Naive thymus-derived CD8-positive, alpha-beta T cell (primary cell): Measurements from ENCODE around the gene CTNNBIP1. TPM values are rescaled to one million over a fixed set of nuclear protein-coding genes. Genes with fewer than 3 reads are reported as not detected.

Experiments used
- ATAC-seq, 2 donors: fragments of 150-1000 bp; cut with Tn5 transposase in 1 of 2; sonication (Bioruptor Pico), chemical (Tn5 transposase) in 1 of 2; 1 replicate in 1 of 2; 2 replicates in 1 of 2; pipeline ENCODE4 v1.10.0; 2021; ENCODE audit warnings: mild to moderate bottlenecking in 2 of 2, moderate library complexity in 2 of 2
- POLR2A ChIA-PET: fragments of 350-600 bp; sonication (Branson Sonifier 250); formaldehyde crosslinking; loops from one replicate; lab custom pipeline; 2021; ENCODE audit warnings: antibody characterized with exemption; lab: Charles Lee
- DNase-seq, 10 donors: peaks; one replicate each; pipeline versions ENCODE4 v3.0.0 to v3.0.0-alpha.2; 2020 to 2022
- H3K27ac Mint-ChIP-seq, 10 donors: one replicate each; pipeline ENCODE4 v1.8.0; 2020 to 2022; ENCODE audit warnings: mild to moderate bottlenecking in 10 of 10, mixed read lengths in 10 of 10, moderate library complexity in 4 of 10, inconsistent platforms in 1 of 10
- H3K27me3 Mint-ChIP-seq, 5 donors: one replicate each; pipeline ENCODE4 v1.8.0; 2021 to 2022; ENCODE audit warnings: mixed read lengths in 5 of 5
- H3K36me3 Mint-ChIP-seq, 3 donors: one replicate each; pipeline ENCODE4 v1.8.0; 2020 to 2022; ENCODE audit warnings: mixed read lengths in 3 of 3, mild to moderate bottlenecking in 2 of 3, inconsistent platforms in 1 of 3
- H3K4me1 Mint-ChIP-seq, 4 donors: one replicate each; pipeline ENCODE4 v1.8.0; 2021 to 2022; ENCODE audit warnings: mixed read lengths in 4 of 4
- H3K4me3 Mint-ChIP-seq, 10 donors: one replicate each; pipeline ENCODE4 v1.8.0; 2020 to 2022; ENCODE audit warnings: mild to moderate bottlenecking in 10 of 10, mixed read lengths in 10 of 10, moderate library complexity in 6 of 10, inconsistent platforms in 1 of 10
- H3K9me3 Mint-ChIP-seq, 9 donors: one replicate each; pipeline ENCODE4 v1.8.0; 2020 to 2022; ENCODE audit warnings: mixed read lengths in 9 of 9, mild to moderate bottlenecking in 3 of 9, inconsistent platforms in 1 of 9, moderate library complexity in 1 of 9
- polyA plus RNA-seq, 3 donors: library from polyadenylated mRNA; unstranded; fragments of 300-500 nt; fragmentation: Illumina TruSeq; gene quantifications; one replicate each; pipeline ENCODE4 v1.2.3, GENCODE V29; 2021
- total RNA-seq, 8 experiments: library from RNA in 2 of 8; stranded (reverse) in 2 of 8; gene quantifications; one replicate each; pipeline ENCODE4 v1.2.3 and lab custom pipeline; 2021 to 2026

CTNNBIP1 gene
- total and polyA plus RNA-seq, 5 experiments from 2014 or later, result 7.0 to 17.1 (median 8.9) TPM

DNA sequence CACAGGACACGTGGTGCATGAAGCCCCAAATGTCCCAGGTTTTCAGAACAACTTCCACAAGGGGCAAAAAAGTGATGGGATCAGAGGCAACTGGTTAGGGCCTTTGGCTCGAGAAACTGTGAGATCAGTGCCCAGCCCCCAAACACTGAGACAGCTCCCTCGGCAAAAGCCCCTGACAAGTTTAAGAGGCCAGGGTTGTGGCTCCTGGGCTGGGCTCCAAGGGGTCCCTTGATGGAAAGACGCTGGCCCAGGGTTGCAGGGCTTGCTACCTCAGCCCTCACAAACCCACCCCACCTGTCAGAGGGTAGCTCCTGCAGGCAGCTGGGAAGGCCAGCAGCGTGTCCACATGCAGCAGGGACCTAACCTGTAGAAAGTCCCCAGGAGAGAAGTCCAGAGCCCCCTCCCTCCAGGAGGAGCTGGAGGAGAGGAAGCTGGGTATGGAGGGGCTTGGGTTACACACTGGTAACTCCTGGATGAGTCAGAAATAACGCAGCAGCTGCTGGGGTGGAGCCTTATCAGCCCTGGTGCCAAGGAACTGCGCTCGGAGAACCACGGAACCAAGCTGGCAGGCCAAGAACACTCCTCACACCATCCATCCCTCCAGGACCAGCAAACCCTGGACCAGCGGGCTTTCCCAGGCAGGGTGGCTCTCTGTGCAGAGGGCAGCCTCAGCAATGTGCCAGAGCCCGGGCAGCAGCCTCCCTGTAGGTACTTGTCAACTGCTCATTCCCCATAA lies 37.5 kb downstream of the CTNNBIP1 start:
- H3K36me3 Mint-ChIP-seq, result no peaks in the 10 kb centered on the region
- H3K27me3 Mint-ChIP-seq, result no peaks in the 10 kb centered on the region
- H3K4me1 Mint-ChIP-seq, result peaks cover 4 to 10% (median 5%) of the 10 kb centered on the region in 4 donors
- POLR2A ChIA-PET, result interaction anchor here (0.5 to 0.6 kb wide), 3 partner anchors 9 to 78 kb away, joined by 3 read pairs; no protein-coding TSS in a partner anchor
- no peak for DNase-seq
- H3K27ac Mint-ChIP-seq, result no peak overlapping the region
- H3K4me3 Mint-ChIP-seq, result no peak overlapping the region
- H3K9me3 Mint-ChIP-seq, result no peaks in the 10 kb centered on the region
- no peak for ATAC-seq

DNA sequence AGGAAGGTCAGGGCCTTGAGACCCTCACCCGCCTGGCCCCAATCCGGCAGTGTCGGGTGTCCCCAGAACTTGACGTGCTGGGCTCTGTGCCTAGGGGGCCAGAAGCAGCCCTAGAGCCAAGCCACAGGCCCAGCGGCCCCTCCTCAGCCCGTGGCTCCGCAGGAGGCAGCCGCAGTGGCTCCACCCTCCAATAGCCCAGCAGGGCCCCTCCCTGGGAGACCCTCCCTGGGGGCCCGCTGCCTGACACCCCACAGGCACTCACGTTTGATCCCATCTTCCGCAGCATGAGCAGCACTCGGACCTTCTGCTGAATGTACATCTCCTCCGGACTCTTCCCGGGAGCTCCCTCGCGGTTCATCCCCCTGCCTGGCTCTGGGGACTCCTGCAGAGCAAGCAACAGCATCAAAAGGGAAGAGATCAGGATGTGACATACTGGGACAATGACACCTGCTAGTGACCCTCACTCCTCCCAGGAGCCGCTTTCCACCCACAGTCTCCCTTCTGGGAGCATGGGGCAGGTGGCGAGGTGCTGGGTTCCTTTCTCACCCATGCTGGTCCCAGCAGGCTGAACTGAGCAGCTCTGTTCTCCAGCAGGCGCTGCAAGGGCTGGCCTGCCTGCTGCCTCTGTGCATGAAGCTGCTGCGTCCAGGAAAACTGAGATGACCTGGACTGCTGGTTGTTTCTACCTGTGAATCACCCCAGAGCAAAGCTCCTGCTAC lies 38.2 kb downstream of the CTNNBIP1 start:
- DNase-seq, result no peak
- POLR2A ChIA-PET, result interaction anchor here (0.5 to 0.6 kb wide), 2 partner anchors 68 to 79 kb away, joined by 3 read pairs; no protein-coding TSS in a partner anchor
- Mint-ChIP-seq H3K27me3 (no peaks in the 10 kb centered on the region), H3K27ac (no peak overlapping the region), H3K9me3 (no peaks in the 10 kb centered on the region), H3K36me3 (no peaks in the 10 kb centered on the region), H3K4me1 (peaks cover 6 to 15% (median 6%) of the 10 kb centered on the region in 4 donors), H3K4me3 (no peak overlapping the region)
- ATAC-seq, result no peak

DNA sequence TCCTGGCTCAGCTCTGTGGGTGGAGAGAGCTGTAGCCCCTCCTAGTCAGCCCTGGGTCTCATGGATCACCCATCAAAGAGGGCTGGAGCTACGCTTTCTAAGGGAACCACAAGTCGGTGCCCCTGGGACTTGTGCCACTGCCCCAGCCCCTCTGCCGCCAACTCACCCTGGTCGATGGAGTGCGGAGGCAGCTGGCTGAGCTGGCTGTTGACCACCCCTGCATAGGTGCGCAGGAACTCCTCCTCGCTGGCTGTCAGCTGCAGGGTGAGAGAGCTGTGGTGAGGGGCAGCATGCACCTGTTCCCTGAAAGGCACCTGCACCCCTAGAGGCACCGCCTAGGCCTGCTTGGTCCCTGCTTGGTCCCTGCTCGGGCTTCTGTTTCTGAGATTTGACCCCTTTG lies 39.0 kb downstream of the CTNNBIP1 start:
- ATAC-seq (no peak), DNase-seq (no peak)
- H3K9me3 Mint-ChIP-seq, result no peaks in the 10 kb centered on the region
- H3K4me1 Mint-ChIP-seq, result peaks cover 6 to 20% (median 7%) of the 10 kb centered on the region in 4 donors
- no peaks in the 10 kb centered on the region for H3K36me3 Mint-ChIP-seq
- no peaks in the 10 kb centered on the region for H3K27me3 Mint-ChIP-seq
- H3K4me3 Mint-ChIP-seq, result no peak overlapping the region
- POLR2A ChIA-PET, result no interaction called here
- no peak overlapping the region for H3K27ac Mint-ChIP-seq

DNA sequence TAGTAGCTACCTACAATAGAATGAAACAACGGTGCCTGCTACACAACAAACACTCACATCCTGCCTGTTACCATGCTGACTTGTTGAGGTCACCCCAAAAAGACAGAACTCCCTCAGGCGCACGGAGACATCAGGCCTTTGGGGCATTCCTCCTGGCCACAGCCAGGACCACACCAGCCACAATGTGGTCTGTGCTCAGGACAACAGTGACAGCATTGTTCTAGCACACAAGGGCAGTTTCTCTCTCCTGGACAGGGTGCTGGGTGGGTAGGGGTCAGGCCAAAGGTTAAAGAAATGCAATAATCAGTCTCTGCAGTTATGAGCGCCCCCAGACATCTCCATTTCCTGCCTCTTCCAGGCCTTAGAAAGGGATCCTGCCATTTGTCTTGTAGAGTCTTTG lies 39.5 kb downstream of the CTNNBIP1 start:
- POLR2A ChIA-PET, result no interaction called here
- peaks cover 6 to 20% (median 7%) of the 10 kb centered on the region in 4 donors for H3K4me1 Mint-ChIP-seq
- H3K9me3 Mint-ChIP-seq, result no peaks in the 10 kb centered on the region
- H3K4me3 Mint-ChIP-seq, result no peak overlapping the region
- H3K36me3 Mint-ChIP-seq, result no peaks in the 10 kb centered on the region
- ATAC-seq (no peak), DNase-seq (no peak)
- no peaks in the 10 kb centered on the region for H3K27me3 Mint-ChIP-seq
- no peak overlapping the region for H3K27ac Mint-ChIP-seq

DNA sequence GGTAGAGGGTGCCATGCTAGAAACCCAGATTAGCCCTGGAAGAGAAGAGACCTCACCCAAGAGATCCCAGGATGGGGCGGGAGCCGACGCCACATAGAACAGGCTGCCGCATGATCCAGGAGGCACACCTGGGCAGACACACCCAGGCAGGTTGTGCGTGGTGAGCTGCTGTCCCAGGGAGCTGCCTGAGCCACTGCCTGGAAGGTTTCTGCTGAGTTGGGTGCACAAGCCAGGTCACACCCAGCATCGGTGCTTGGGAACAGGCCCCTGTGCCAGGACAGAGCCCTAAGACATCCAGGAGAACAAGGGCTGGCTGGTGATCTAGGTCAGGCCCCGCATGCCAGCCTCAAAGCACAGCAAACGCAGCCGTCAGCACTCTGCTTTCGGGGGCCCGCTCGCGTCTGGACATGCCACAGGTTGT lies 40.2 kb downstream of the CTNNBIP1 start:
- H3K27ac Mint-ChIP-seq, result no peak overlapping the region
- H3K9me3 Mint-ChIP-seq, result no peaks in the 10 kb centered on the region
- no peaks in the 10 kb centered on the region for H3K36me3 Mint-ChIP-seq
- DNase-seq (no peak), ATAC-seq (no peak)
- no peaks in the 10 kb centered on the region for H3K27me3 Mint-ChIP-seq
- H3K4me1 Mint-ChIP-seq, result peaks cover 2 to 14% (median 4%) of the 10 kb centered on the region in 4 donors
- POLR2A ChIA-PET, result interaction anchor here (0.7 to 2.5 kb wide), 3 partner anchors 142 to 243 kb away, joined by 3 to 11 read pairs (median 4); no protein-coding TSS in a partner anchor
- no peak overlapping the region for H3K4me3 Mint-ChIP-seq

DNA sequence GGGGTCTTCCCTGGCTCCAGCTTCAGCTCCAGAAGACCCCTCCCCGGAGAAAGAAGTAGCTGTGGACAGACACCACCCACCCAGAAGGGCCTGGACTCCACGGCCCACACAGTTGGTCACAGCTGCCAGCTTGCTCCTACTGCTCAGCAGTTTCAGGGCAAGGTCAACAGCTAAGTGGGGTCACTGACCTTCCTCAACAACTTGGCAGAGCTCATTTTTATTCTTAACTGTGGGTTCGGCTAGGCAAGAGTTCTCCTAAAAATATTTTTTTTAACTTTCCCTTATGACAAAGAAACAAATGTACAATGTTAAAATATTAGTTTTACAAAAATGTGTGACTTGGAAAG lies 41.9 kb downstream of the CTNNBIP1 start:
- H3K4me3 Mint-ChIP-seq, result no peak overlapping the region
- peaks cover 2 to 10% (median 3%) of the 10 kb centered on the region in 4 donors for H3K4me1 Mint-ChIP-seq
- DNase-seq (no peak), ATAC-seq (no peak)
- H3K27ac Mint-ChIP-seq, result no peak overlapping the region
- no peaks in the 10 kb centered on the region for H3K9me3 Mint-ChIP-seq
- H3K27me3 Mint-ChIP-seq, result no peaks in the 10 kb centered on the region
- no peaks in the 10 kb centered on the region for H3K36me3 Mint-ChIP-seq
- POLR2A ChIA-PET, result interaction anchor here (1.2 to 2.5 kb wide), 2 partner anchors 239 to 241 kb away, joined by 4 to 11 read pairs; no protein-coding TSS in a partner anchor

DNA sequence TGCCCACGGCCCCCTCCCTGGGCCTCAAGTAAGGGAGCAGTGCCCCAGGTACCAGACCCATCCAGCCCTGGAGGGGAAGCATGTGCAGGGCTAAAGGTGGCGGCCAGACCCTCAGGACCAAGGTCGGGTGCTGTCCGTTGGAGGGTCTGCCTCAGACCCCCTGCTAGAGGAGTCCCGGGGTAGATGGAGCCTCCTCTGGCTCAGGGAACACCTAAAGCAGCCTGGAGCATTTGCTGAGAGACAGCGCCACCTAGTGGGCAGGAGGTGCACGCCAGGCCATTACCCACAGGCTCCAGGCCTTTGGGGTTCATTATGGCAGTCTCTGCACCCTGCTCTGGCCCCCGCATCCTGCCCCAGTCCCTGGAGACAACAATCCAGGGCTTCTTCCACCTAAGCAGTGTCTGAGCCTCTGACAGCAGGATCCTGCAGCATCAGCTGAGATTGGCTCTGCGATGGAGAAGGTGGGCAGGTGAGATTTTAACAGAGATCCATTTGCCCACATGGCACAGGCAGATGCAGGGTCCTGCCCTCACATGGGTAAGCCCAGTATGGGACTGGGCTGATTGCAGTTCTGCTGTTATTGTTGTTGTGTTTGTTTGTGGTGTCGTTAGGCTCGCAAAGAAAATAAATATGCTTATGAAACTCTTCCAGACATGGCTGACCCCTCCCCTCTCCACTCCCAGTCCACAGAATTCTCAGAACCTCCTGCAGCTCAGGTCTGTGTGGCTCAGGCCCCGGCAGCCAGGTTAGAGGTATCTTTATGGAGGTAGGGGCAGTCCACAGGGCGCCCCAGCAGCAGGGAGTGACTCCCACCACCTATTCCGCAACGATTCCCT lies 42.4 kb downstream of the CTNNBIP1 start:
- Mint-ChIP-seq H3K27ac (peak overlapping the region in 3 of 10 donors; percentile 27 to 86 (median 34)), H3K36me3 (no peaks in the 10 kb centered on the region), H3K27me3 (no peaks in the 10 kb centered on the region), H3K4me1 (peaks cover 2 to 10% (median 3%) of the 10 kb centered on the region in 4 donors), H3K9me3 (no peaks in the 10 kb centered on the region), H3K4me3 (no peak overlapping the region)
- DNase-seq (peak; percentile 72 to 92 (median 86)), ATAC-seq (peak; percentile 99 to 100)
- POLR2A ChIA-PET, result interaction anchor here (1.2 to 2.5 kb wide), 3 partner anchors 239 to 240 kb away, joined by 4 to 11 read pairs (median 6); no protein-coding TSS in a partner anchor

DNA sequence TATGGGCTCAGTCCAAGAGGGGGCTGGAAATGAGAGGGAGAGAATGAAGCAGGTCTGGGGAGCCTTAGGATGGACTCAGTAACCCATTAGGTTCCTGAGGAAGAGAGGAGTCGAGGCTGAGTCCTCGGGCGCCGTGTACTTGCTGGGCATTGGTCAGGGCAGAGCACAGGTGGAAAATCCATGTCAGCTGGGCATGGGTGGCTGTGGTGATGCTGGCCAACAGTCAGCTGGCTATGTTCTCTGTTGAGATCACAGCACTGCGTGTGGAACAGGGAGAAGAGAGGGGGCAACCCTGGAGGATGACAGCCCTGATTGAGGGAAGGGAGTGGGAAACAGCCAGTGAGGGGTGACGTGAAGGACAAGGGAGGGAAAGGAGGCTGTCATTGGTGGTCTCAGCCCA lies 43.2 kb downstream of the CTNNBIP1 start:
- POLR2A ChIA-PET, result interaction anchor here (0.5 to 1.6 kb wide), 6 partner anchors 146 to 588 kb away, joined by 3 to 7 read pairs (median 4); no protein-coding TSS in a partner anchor
- no peaks in the 10 kb centered on the region for H3K9me3 Mint-ChIP-seq
- DNase-seq, result no peak
- peaks cover 2 to 10% (median 3%) of the 10 kb centered on the region in 4 donors for H3K4me1 Mint-ChIP-seq
- peak overlapping the region in 2 of 10 donors; percentile 10 to 86 for H3K27ac Mint-ChIP-seq
- no peak for ATAC-seq
- no peaks in the 10 kb centered on the region for H3K36me3 Mint-ChIP-seq
- H3K27me3 Mint-ChIP-seq, result no peaks in the 10 kb centered on the region
- H3K4me3 Mint-ChIP-seq, result no peak overlapping the region

DNA sequence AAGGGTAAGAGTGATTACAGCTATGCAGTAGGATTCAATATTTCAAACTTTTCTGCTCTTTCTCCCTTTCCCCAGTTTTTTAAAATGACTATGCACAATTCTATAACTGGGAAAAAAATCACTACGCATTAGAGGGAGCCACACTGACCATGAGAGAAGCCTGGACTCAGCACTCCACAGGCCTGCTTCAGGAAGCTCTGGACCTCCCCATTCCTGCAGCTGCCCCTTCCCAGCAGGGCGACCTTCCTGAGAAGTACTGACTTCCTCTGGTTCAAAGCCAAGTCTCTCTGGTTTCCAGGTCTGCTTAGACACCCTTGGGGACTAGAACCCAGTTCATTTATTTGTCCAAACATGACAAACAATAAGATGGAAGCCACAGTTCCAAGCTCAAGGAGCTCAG lies 44.3 kb downstream of the CTNNBIP1 start:
- H3K9me3 Mint-ChIP-seq, result no peaks in the 10 kb centered on the region
- POLR2A ChIA-PET, result interaction anchor here (0.7 to 1.6 kb wide), 6 partner anchors 78 to 293 kb away, joined by 3 to 7 read pairs (median 4); no protein-coding TSS in a partner anchor
- no peak overlapping the region for H3K4me3 Mint-ChIP-seq
- no peak for ATAC-seq
- no peaks in the 10 kb centered on the region for H3K36me3 Mint-ChIP-seq
- DNase-seq, result no peak
- H3K4me1 Mint-ChIP-seq, result peaks cover 2 to 10% (median 3%) of the 10 kb centered on the region in 4 donors
- no peaks in the 10 kb centered on the region for H3K27me3 Mint-ChIP-seq
- peak overlapping the region in 3 of 10 donors; percentile 7 to 86 (median 58) for H3K27ac Mint-ChIP-seq

DNA sequence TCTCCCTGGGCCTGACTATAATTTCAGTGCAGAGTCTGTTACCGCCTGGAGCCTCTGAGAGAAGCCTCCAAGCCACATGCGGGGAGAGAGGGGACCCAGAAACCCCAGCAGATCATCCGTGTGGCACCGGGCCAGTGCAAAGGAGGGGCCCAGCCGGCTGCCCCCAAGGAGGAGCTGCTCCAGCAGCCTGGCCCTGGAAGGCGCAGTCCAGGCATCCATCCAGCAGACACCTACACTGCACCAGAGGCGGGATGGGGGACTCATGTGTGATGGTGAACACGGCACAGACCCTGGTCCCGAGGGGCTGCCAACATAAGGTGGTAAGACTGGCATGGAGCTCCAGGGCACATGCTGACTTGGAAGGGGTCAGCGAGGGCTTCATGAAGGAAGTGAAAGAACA lies 46.7 kb downstream of the CTNNBIP1 start:
- H3K36me3 Mint-ChIP-seq, result peaks cover 0 to 3% (median under 1%) of the 10 kb centered on the region in 3 donors
- peaks cover 2 to 10% (median 3%) of the 10 kb centered on the region in 4 donors for H3K4me1 Mint-ChIP-seq
- no peak overlapping the region for H3K27ac Mint-ChIP-seq
- ATAC-seq (no peak), DNase-seq (no peak)
- no peaks in the 10 kb centered on the region for H3K9me3 Mint-ChIP-seq
- H3K4me3 Mint-ChIP-seq, result no peak overlapping the region
- POLR2A ChIA-PET, result interaction anchor here (1.1 to 1.3 kb wide), 2 partner anchors 37 to 142 kb away, joined by 3 to 5 read pairs; no protein-coding TSS in a partner anchor
- H3K27me3 Mint-ChIP-seq, result no peaks in the 10 kb centered on the region

DNA sequence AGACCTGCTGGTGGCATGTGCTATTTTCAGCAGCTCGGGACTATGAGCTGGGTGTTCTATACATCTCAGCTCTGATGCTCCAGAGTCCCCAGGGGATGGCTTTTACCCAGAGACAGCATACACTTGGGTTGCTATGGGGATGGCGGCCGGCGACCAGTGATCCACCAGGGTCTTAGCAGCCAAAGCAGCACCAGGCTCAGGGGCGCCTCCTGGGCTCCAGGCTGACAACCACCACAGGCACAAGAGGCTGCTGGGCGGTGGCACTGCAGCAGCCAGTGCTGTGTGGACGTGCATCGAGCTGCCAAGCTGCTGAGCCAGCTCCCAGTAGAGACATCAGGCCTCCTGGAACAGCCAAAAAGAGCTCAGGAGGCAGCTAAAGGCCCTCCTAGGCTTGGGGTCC lies 48.7 kb downstream of the CTNNBIP1 start:
- Mint-ChIP-seq H3K4me3 (no peak overlapping the region), H3K4me1 (peaks cover 0 to 4% (median 0%) of the 10 kb centered on the region in 4 donors), H3K27me3 (no peaks in the 10 kb centered on the region), H3K9me3 (no peaks in the 10 kb centered on the region), H3K36me3 (peaks cover 0 to 7% (median 4%) of the 10 kb centered on the region in 3 donors), H3K27ac (no peak overlapping the region)
- ATAC-seq, result no peak
- DNase-seq, result no peak
- POLR2A ChIA-PET, result interaction anchor here (1.0 kb wide), 1 partner anchor 230 kb away, joined by 3 read pairs; no protein-coding TSS in a partner anchor

DNA sequence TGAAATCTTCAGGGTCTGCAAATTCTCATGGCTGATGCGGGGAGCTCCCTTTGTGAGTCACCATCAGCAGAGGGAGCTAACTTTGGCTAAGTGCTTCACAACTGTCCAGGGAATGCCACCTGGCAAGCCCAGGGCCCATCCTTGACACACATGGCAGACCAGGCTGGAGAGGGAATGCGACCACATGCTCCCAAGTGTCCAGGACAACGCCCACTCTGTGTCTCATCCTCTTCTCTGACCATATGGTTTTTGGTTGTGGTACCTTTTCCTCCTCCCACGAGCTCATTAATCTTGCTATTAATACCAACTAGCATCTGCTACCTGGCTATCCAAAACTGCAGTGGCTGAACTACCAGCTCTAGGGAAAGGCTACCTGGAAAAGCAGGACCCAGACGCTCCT lies 49.2 kb downstream of the CTNNBIP1 start:
- POLR2A ChIA-PET, result interaction anchor here (1.0 kb wide), 1 partner anchor 230 kb away, joined by 3 read pairs; no protein-coding TSS in a partner anchor
- ATAC-seq (no peak), DNase-seq (no peak)
- H3K9me3 Mint-ChIP-seq, result no peaks in the 10 kb centered on the region
- no peaks in the 10 kb centered on the region for H3K27me3 Mint-ChIP-seq
- peaks cover 0 to 4% (median 0%) of the 10 kb centered on the region in 4 donors for H3K4me1 Mint-ChIP-seq
- no peak overlapping the region for H3K4me3 Mint-ChIP-seq
- peaks cover 0 to 7% (median 4%) of the 10 kb centered on the region in 3 donors for H3K36me3 Mint-ChIP-seq
- H3K27ac Mint-ChIP-seq, result peak overlapping the region in 1 of 10 donors; percentile 60
